Endothelial cell of umbilical vein (primary cell): Measurements from ENCODE around the gene GNB5. TPM values are rescaled to one million over a fixed set of nuclear protein-coding genes. Genes with fewer than 3 reads are reported as not detected.
"Not testable (repeated sequence)": the region's sequence is repeated elsewhere in the genome, so short reads cannot be mapped to it uniquely, and the experiment has no call there.

Experiments used
- BruUV-seq: library from RNA; stranded (reverse); fragments of 400-500 nt; replicated peaks from 2 replicates; lab custom pipeline; 2021; lab: Mats Ljungman, UMichigan
- CTCF ChIA-PET: fragments of 300-600, 350-600 bp; sonication (Branson Sonifier 250); formaldehyde crosslinking; loops from one replicate; lab custom pipeline; 2021; ENCODE audit warnings: antibody characterized with exemption, inconsistent platforms; lab: Charles Lee
- POLR2A ChIA-PET: fragments of 300-600, 350-600 bp; sonication (Branson Sonifier 250); formaldehyde crosslinking; loops from one replicate; lab custom pipeline; 2021; ENCODE audit warnings: antibody characterized with exemption, inconsistent platforms; lab: Charles Lee
- DNase-seq: peaks from one replicate; pipeline ENCODE4 v3.0.0-alpha.2; 2011; ENCODE audit warnings: low read depth, low spot score
- FAIRE-seq: peaks from 2 replicates; lab custom pipeline; 2011; peaks lifted over from hg19 to GRCh38; lab: Jason Lieb, UNC
- H2AFZ ChIP-seq: 2 replicates; pipeline ENCODE4 v1.6.0; 2012; ENCODE audit warnings: low read depth, low read length, control low read depth, inconsistent platforms
- H3K27ac ChIP-seq: 2 replicates; pipeline ENCODE4 v1.5.1; 2011; ENCODE audit warnings: low read depth, mild to moderate bottlenecking, control low read depth, low read length, moderate library complexity; ENCODE audit not compliant: insufficient read depth
- H3K27me3 ChIP-seq, 2 experiments: 2 replicates each; pipeline versions ENCODE4 v1.6.0 to v1.6.1; 2011; ENCODE audit warnings: low read length in 2 of 2, mixed read lengths in 1 of 2; ENCODE audit not compliant: control insufficient read depth in 2 of 2, insufficient read depth in 2 of 2
- H3K36me3 ChIP-seq, 2 experiments: 2 replicates in 1 of 2; 3 replicates in 1 of 2; pipeline ENCODE4 v1.5.1; 2011; ENCODE audit warnings: low read length in 2 of 2, mild to moderate bottlenecking in 1 of 2, moderate library complexity in 1 of 2; ENCODE audit not compliant: control insufficient read depth in 2 of 2, insufficient read depth in 2 of 2; ENCODE audit errors: extremely low read depth in 1 of 2
- H3K4me1 ChIP-seq: 3 replicates; pipeline ENCODE4 v1.5.1; 2011; ENCODE audit warnings: mild to moderate bottlenecking, low read length; ENCODE audit not compliant: control insufficient read depth, insufficient read depth; ENCODE audit errors: extremely low read depth
- H3K4me2 ChIP-seq: 2 replicates; pipeline ENCODE4 v1.6.1; 2011; ENCODE audit warnings: low read length, control low read depth, mixed read lengths; ENCODE audit not compliant: insufficient read depth
- H3K4me3 ChIP-seq, 3 experiments: fragments of 200-600 bp in 1 of 3; sonication (generic), shearing (Covaris generic) in 1 of 3; replicated peaks in 1 of 3; 2 replicates each; pipeline ENCODE4 v1.5.1; 2011 to 2016; ENCODE audit warnings: control low read depth in 3 of 3, low read length in 3 of 3, mild to moderate bottlenecking in 2 of 3, inconsistent platforms in 1 of 3, low read depth in 1 of 3, moderate library complexity in 1 of 3; ENCODE audit not compliant: insufficient read depth in 1 of 3
- H3K79me2 ChIP-seq: 2 replicates; pipeline ENCODE4 v1.6.0; 2012; ENCODE audit warnings: low read length, inconsistent platforms; ENCODE audit not compliant: control insufficient read depth, insufficient read depth
- H3K9ac ChIP-seq: replicated peaks from 2 replicates; pipeline ENCODE3; 2011; ENCODE audit warnings: low read length, control low read depth; ENCODE audit not compliant: insufficient read depth; ENCODE audit errors: extremely low read depth
- H3K9me1 ChIP-seq: replicated peaks from 3 replicates; pipeline ENCODE4 v1.6.0; 2011; ENCODE audit warnings: mild to moderate bottlenecking, low read length; ENCODE audit not compliant: control insufficient read depth, insufficient read depth; ENCODE audit errors: extremely low read depth
- H3K9me3 ChIP-seq: replicated peaks from 2 replicates; pipeline ENCODE4 v1.5.1; 2012; ENCODE audit warnings: low read length, inconsistent platforms; ENCODE audit not compliant: control insufficient read depth, insufficient read depth
- H4K20me1 ChIP-seq: replicated peaks from 2 replicates; pipeline ENCODE3; 2011; ENCODE audit warnings: mild to moderate bottlenecking, low read length; ENCODE audit not compliant: control insufficient read depth, insufficient read depth; ENCODE audit errors: extremely low read depth
- CTCF ChIP-seq, 2 donors: IDR thresholded peaks; 1 replicate in 1 of 2; 2 replicates in 1 of 2; pipeline ENCODE4 v1.5.1; 2011; ENCODE audit warnings: low read length in 2 of 2, mild to moderate bottlenecking in 2 of 2, moderate library complexity in 2 of 2, control low read depth in 1 of 2, inconsistent platforms in 1 of 2, low read depth in 1 of 2; ENCODE audit not compliant: insufficient read depth in 1 of 2; ENCODE audit errors: extremely low read depth in 1 of 2
- EZH2 ChIP-seq: IDR thresholded peaks from 2 replicates; pipeline ENCODE4 v1.6.1; 2012; ENCODE audit warnings: borderline replicate concordance, low read depth, mild to moderate bottlenecking, moderate library complexity, low read length, inconsistent platforms; ENCODE audit not compliant: severe bottlenecking
- FOS ChIP-seq: IDR thresholded peaks from 2 replicates; pipeline ENCODE4 v1.6.1; 2011; ENCODE audit warnings: mild to moderate bottlenecking, low read length, moderate library complexity, borderline replicate concordance; ENCODE audit not compliant: insufficient read depth
- GATA2 ChIP-seq: IDR thresholded peaks from 2 replicates; pipeline ENCODE4 v1.7.0; 2011; ENCODE audit warnings: low read depth, mild to moderate bottlenecking, moderate library complexity, mixed read lengths, low read length; ENCODE audit not compliant: insufficient read length, insufficient read depth
- JUN ChIP-seq: IDR thresholded peaks from 2 replicates; pipeline ENCODE4 v1.6.1; 2011; ENCODE audit warnings: borderline replicate concordance, low read depth; ENCODE audit not compliant: insufficient read length, insufficient read depth
- MAX ChIP-seq: IDR thresholded peaks from 2 replicates; pipeline ENCODE4 v1.6.1; 2011; ENCODE audit not compliant: insufficient read depth, insufficient read length
- MYC ChIP-seq: IDR thresholded peaks from one replicate; pipeline ENCODE4 v1.6.1; 2011; ENCODE audit warnings: mild to moderate bottlenecking, low read depth, low read length
- POLR2A ChIP-seq: IDR thresholded peaks from 2 replicates; pipeline ENCODE4 v1.6.1; 2012; ENCODE audit warnings: low read depth, mild to moderate bottlenecking, control low read depth, low read length
- POLR2AphosphoS5 ChIP-seq: IDR thresholded peaks from 2 replicates; pipeline ENCODE4 v1.6.1; 2012; ENCODE audit warnings: low read depth, mild to moderate bottlenecking, control low read depth, low read length, moderate library complexity; ENCODE audit not compliant: insufficient read depth
- dilution Hi-C: fragments of 300-500 bp; cut with MboI; formaldehyde crosslinking; loops from one replicate; pipeline ENCODE4 v1.15.0; 2019; ENCODE audit warnings: low sequenced_read_pairs; ENCODE audit not compliant: extremely low pct_ligation_motif_present
- intact Hi-C: fragments of 100-400 bp; cut with micrococcal nuclease; formaldehyde crosslinking; loops from one replicate; pipeline ENCODE4 v1.10.0; 2022
- polyA plus RNA-seq, 4 experiments: library from polyadenylated mRNA; depleted of rRNA in 3 of 4; stranded (reverse) in 3 of 4; unstranded in 1 of 4; fragments of >200 nt; gene quantifications; 2 replicates each; pipeline versions ENCODE4 v1.2.1 to v1.2.3, GENCODE V29; 2011 to 2012; ENCODE audit warnings: missing spikeins in 1 of 4
- total RNA-seq: library from RNA; stranded (reverse); gene quantifications from 2 replicates; pipeline ENCODE4 v1.2.3, GENCODE V29; 2021

GNB5 gene
- total and polyA plus RNA-seq, 2 donors (not counting 3 experiments of a cell fraction or from before 2014, with no cell fraction given), result 15.6 to 16.8 TPM

DNA sequence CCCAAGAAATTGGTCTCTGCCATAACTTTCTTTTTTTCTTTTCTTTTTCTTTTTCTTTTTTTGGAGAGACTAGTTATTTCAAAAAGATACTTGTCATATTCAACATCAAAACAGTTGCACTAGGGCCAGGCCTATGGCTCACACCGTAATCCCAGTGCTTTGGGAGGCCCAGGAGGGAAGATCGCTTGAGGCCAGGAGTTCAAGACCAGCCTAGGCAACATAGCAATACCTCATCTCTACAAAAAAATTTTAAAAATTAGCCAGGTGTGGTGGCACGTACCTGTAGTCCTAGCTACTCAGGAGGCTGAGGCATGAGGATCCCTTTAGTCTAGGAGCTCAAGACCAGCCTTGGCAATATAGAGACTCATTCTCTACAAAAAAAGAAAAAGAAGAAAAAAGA, 49.0 kb upstream of the GNB5 start:
- H3K79me2 ChIP-seq, result no peaks in the 10 kb centered on the region
- intact Hi-C loops, result no loop called here
- no peak for FAIRE-seq
- no TSS peak for BruUV-seq
- dilution Hi-C loops, result no loop called here
- H3K9ac ChIP-seq, result no peak overlapping the region
- H3K4me2 ChIP-seq, result no peak overlapping the region
- no peaks in the 10 kb centered on the region for H4K20me1 ChIP-seq
- no peak overlapping the region for H3K27ac ChIP-seq
- H3K9me1 ChIP-seq, result no peaks in the 10 kb centered on the region
- no peaks in the 10 kb centered on the region for H3K4me1 ChIP-seq
- H3K9me3 ChIP-seq, result no peaks in the 10 kb centered on the region
- ChIA-PET CTCF (interaction anchor here (0.8 to 2.9 kb wide), 2 partner anchors 8 to 14 kb away, joined by 3 to 15 read pairs; no protein-coding TSS in a partner anchor), POLR2A (no interaction called here)
- no peak overlapping the region for H3K4me3 ChIP-seq
- TF ChIP-seq POLR2AphosphoS5, result no peak
- no peak for TF ChIP-seq CTCF (IDR thresholded peaks at IDR 0.05; ENCODE audit: extremely low read depth in 1 of 2, insufficient read depth in 1 of 2, low read depth in 1 of 2, low read length in 2 of 2)
- TF ChIP-seq EZH2, result no peak
- TF ChIP-seq POLR2A, result no peak
- TF ChIP-seq FOS, result no peak
- TF ChIP-seq MAX, result no peak
- no peak for TF ChIP-seq JUN
- TF ChIP-seq MYC, result no peak
- no peak for TF ChIP-seq GATA2
- peaks cover 0 to 3% of the 10 kb centered on the region in 2 experiments for H3K36me3 ChIP-seq
- DNase-seq, result no peak
- no peak overlapping the region for H2AFZ ChIP-seq
- H3K27me3 ChIP-seq, result no peaks in the 10 kb centered on the region

GRCh38 chr15:52238989-52239525, 47.9 kb upstream of the GNB5 start:
- H3K36me3 ChIP-seq, intact Hi-C loops, H3K9me1 ChIP-seq, POLR2A ChIA-PET, dilution Hi-C loops, H3K27me3 ChIP-seq, H3K9me3 ChIP-seq, H3K4me3 ChIP-seq, H3K79me2 ChIP-seq, H4K20me1 ChIP-seq, H2AFZ ChIP-seq, H3K27ac ChIP-seq, H3K9ac ChIP-seq, H3K4me2 ChIP-seq, DNase-seq, H3K4me1 ChIP-seq, BruUV-seq, FAIRE-seq: not testable (repeated sequence)
- CTCF ChIA-PET, result interaction anchor here (1.6 to 4.3 kb wide), 3 partner anchors 12 to 31 kb away, joined by 3 to 27 read pairs (median 5); no protein-coding TSS in a partner anchor
